Activated CD4-positive, alpha-beta T cell treated with anti-CD3 and anti-CD28 coated beads, Interleukin-2, amount 50 U/mL, for 48 hours (primary cell): ENCODE data around the gene MIP.
"Not testable (repeated sequence)": the region's sequence is repeated elsewhere in the genome, so short reads cannot be mapped to it uniquely, and the experiment has no call there.

Experiments
- DNase-seq, 2 experiments: peaks; one replicate each; pipeline ENCODE4 v3.0.0-alpha.2; 2020

MIP gene

GRCh38 chr12:56401612-56402011 lies 52.8 kb downstream of the MIP start:
- DNase-seq: not testable (repeated sequence)

- not testable (repeated sequence) for DNase-seq
Observed at GRCh38 chr12:56401125-56401524, 53.3 kb downstream of the MIP start.
